Glutamatergic neuron (in vitro differentiated cells): ENCODE data around the gene AGRN. TPM values are rescaled to one million over a fixed set of nuclear protein-coding genes. Genes with fewer than 3 reads are reported as not detected.
A peak's percentile ranks its signal among the peaks of the same experiment; 100 is the strongest.
"Not testable (repeated sequence)": the region's sequence is repeated elsewhere in the genome, so short reads cannot be mapped to it uniquely, and the experiment has no call there.

Experiments used
- DNase-seq: peaks from one replicate; pipeline ENCODE4 v3.0.0; 2022
- H3K27ac Mint-ChIP-seq: one replicate; pipeline ENCODE4 v1.8.0; 2020; ENCODE audit warnings: mild to moderate bottlenecking, mixed read lengths, inconsistent platforms; ENCODE audit not compliant: unreplicated experiment
- H3K27me3 Mint-ChIP-seq: one replicate; pipeline ENCODE4 v1.8.0; 2020; ENCODE audit warnings: mild to moderate bottlenecking, moderate library complexity, mixed read lengths, inconsistent platforms; ENCODE audit not compliant: unreplicated experiment
- H3K36me3 Mint-ChIP-seq: one replicate; pipeline ENCODE4 v1.8.0; 2020; ENCODE audit warnings: mild to moderate bottlenecking, mixed read lengths, inconsistent platforms; ENCODE audit not compliant: unreplicated experiment
- H3K4me1 Mint-ChIP-seq: one replicate; pipeline ENCODE4 v1.8.0; 2020; ENCODE audit warnings: mild to moderate bottlenecking, low read depth, mixed read lengths, inconsistent platforms; ENCODE audit not compliant: unreplicated experiment
- H3K4me3 Mint-ChIP-seq: one replicate; pipeline ENCODE4 v1.8.0; 2020; ENCODE audit warnings: mild to moderate bottlenecking, mixed read lengths, inconsistent platforms; ENCODE audit not compliant: unreplicated experiment
- H3K9me3 Mint-ChIP-seq: one replicate; pipeline ENCODE4 v1.8.0; 2020; ENCODE audit warnings: mild to moderate bottlenecking, moderate library complexity, mixed read lengths, inconsistent platforms; ENCODE audit not compliant: unreplicated experiment
- total RNA-seq: library from RNA; stranded (reverse); fragmentation: NEBNext Ultra II Directional; extraction: Animal tissue kit (Norgen Biotek cat#: 25700); gene quantifications from one replicate; pipeline ENCODE4 v1.2.1, GENCODE V29; 2021; ENCODE audit not compliant: unreplicated experiment
- TF ChIP-seq, protein P1 (sequence below): fragments of 200-600 bp; sonication (generic); IDR thresholded peaks from one replicate; pipeline ENCODE4 v1.5.0; 2021; ENCODE audit not compliant: partially characterized antibody, unreplicated experiment

AGRN gene
- total RNA-seq, 1 donor from 2014 or later: 914 TPM

- DNase-seq: no peak
- peaks cover 7% of the 10 kb centered on the region for H3K36me3 Mint-ChIP-seq
- TF ChIP-seq, protein P1, sequence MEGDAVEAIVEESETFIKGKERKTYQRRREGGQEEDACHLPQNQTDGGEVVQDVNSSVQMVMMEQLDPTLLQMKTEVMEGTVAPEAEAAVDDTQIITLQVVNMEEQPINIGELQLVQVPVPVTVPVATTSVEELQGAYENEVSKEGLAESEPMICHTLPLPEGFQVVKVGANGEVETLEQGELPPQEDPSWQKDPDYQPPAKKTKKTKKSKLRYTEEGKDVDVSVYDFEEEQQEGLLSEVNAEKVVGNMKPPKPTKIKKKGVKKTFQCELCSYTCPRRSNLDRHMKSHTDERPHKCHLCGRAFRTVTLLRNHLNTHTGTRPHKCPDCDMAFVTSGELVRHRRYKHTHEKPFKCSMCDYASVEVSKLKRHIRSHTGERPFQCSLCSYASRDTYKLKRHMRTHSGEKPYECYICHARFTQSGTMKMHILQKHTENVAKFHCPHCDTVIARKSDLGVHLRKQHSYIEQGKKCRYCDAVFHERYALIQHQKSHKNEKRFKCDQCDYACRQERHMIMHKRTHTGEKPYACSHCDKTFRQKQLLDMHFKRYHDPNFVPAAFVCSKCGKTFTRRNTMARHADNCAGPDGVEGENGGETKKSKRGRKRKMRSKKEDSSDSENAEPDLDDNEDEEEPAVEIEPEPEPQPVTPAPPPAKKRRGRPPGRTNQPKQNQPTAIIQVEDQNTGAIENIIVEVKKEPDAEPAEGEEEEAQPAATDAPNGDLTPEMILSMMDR: no peak
- no peak overlapping the region for H3K27ac Mint-ChIP-seq
- no peaks in the 10 kb centered on the region for H3K4me1 Mint-ChIP-seq
- peaks cover 20% of the 10 kb centered on the region for H3K27me3 Mint-ChIP-seq
- no peak overlapping the region for H3K4me3 Mint-ChIP-seq
- H3K9me3 Mint-ChIP-seq: peaks cover 16% of the 10 kb centered on the region
These were observed 33.1 kb downstream of the AGRN start for GRCh38 chr1:1053022-1053421.

- Mint-ChIP-seq H3K4me3 (no peak overlapping the region), H3K27me3 (peaks cover 20% of the 10 kb centered on the region), H3K4me1 (no peaks in the 10 kb centered on the region), H3K9me3 (peaks cover 14% of the 10 kb centered on the region), H3K36me3 (peaks cover 7% of the 10 kb centered on the region), H3K27ac (no peak overlapping the region)
- no peak for DNase-seq
- TF ChIP-seq, protein P1: no peak
These were observed 33.8 kb downstream of the AGRN start for GRCh38 chr1:1053682-1054081.

- H3K9me3 Mint-ChIP-seq: peaks cover 14% of the 10 kb centered on the region
- H3K4me3 Mint-ChIP-seq: no peak overlapping the region
- H3K27me3 Mint-ChIP-seq: peaks cover 20% of the 10 kb centered on the region
- H3K4me1 Mint-ChIP-seq: no peaks in the 10 kb centered on the region
- TF ChIP-seq, protein P1: no peak
- DNase-seq: no peak
- peaks cover 7% of the 10 kb centered on the region for H3K36me3 Mint-ChIP-seq
- H3K27ac Mint-ChIP-seq: no peak overlapping the region
These were observed 34.3 kb downstream of the AGRN start for GRCh38 chr1:1054099-1054700.

GRCh38 chr1:1054971-1055370 lies 35.1 kb downstream of the AGRN start:
- Mint-ChIP-seq H3K27ac (no peak overlapping the region), H3K4me1 (no peaks in the 10 kb centered on the region), H3K4me3 (no peak overlapping the region), H3K27me3 (peaks cover 20% of the 10 kb centered on the region), H3K36me3 (peaks cover 7% of the 10 kb centered on the region), H3K9me3 (peaks cover 14% of the 10 kb centered on the region)
- TF ChIP-seq, protein P1: no peak
- DNase-seq: no peak

DNA sequence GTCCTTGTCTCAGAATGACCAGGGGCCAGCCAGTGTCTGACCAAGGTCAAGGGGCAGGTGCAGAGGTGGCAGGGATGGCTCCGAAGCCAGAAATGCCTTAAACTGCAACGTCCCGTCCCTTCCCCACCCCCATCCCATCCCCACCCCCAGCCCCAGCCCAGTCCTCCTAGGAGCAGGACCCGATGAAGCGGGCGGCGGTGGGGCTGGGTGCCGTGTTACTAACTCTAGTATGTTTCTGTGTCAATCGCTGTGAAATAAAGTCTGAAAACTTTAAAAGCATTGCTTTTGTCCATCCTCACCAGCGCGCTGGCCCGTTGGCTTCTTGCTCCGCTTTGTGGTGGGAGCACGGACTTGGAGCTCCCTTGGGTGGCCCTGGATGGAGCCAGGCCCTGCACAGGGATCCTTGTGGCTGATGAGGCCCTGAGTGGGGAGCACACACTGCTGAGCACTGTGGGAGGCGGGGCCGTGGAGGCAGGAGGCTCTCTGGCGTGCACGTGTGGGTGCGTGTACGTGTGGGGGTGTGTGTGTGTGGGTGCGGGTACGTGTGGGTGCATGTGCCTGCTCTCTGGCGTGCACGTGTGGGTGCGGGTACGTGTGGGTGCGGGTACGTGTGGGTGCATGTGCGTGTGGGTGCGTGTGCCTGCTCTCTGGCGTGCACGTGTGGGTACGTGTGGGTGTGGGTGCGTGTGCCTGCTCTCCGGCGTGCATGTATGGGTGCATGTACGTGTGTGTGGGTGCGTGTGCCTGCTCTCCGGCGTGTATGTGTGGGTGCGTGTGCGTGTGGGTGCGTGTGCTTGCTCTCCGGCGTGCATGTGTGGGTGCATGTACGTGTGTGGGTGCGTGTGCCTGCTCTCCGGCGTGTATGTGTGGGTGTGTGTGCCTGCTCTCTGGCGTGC lies 36.2 kb downstream of the AGRN start:
- peaks cover 7% of the 10 kb centered on the region for H3K36me3 Mint-ChIP-seq
- DNase-seq: no peak
- H3K27me3 Mint-ChIP-seq: peaks cover 19% of the 10 kb centered on the region
- H3K27ac Mint-ChIP-seq: peak overlapping the region; percentile 17
- TF ChIP-seq, protein P1: no peak
- H3K4me3 Mint-ChIP-seq: no peak overlapping the region
- peaks cover 14% of the 10 kb centered on the region for H3K9me3 Mint-ChIP-seq
- H3K4me1 Mint-ChIP-seq: no peaks in the 10 kb centered on the region

DNA sequence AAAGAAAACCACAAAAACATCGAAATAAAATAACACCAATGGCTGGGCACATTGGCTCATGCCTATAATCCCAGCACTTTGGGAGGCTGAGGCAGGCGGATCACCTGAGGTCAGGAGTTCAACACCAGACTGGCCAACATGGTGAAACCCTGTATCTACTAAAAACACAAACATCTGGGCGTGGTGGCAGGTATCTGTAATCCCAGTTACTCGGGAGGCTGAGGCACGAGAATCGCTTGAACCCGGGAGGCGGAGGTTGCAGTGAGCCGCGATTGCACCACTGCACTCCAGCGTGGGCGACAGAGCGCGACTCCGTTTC lies 37.8 kb downstream of the AGRN start:
- H3K36me3 Mint-ChIP-seq, H3K9me3 Mint-ChIP-seq: not testable (repeated sequence)

More for the DNA sequence above, 37.8 kb downstream of the AGRN start:
- H3K27me3 Mint-ChIP-seq: peaks cover 13% of the 10 kb centered on the region
- not testable (repeated sequence) for H3K27ac Mint-ChIP-seq, H3K4me1 Mint-ChIP-seq, DNase-seq, H3K4me3 Mint-ChIP-seq
